Chondrocyte (in vitro differentiated cells): ENCODE results near the gene GRHL1. TPM values are rescaled to one million over a fixed set of nuclear protein-coding genes. Genes with fewer than 3 reads are reported as not detected.

Experiments used
- DNase-seq: peaks from one replicate; pipeline ENCODE4 v3.0.0; 2021; ENCODE audit warnings: mixed read lengths, low spot score
- H3K27ac Mint-ChIP-seq: one replicate; pipeline ENCODE4 v1.8.0; 2021; ENCODE audit warnings: mild to moderate bottlenecking, moderate library complexity, mixed read lengths; ENCODE audit not compliant: unreplicated experiment
- H3K27me3 Mint-ChIP-seq: 2 replicates; pipeline ENCODE4 v1.8.0; 2021; ENCODE audit warnings: low read depth, mixed read lengths
- H3K36me3 Mint-ChIP-seq: 2 replicates; pipeline ENCODE4 v1.8.0; 2021; ENCODE audit warnings: low read depth, mixed read lengths
- H3K4me1 Mint-ChIP-seq: 2 replicates; pipeline ENCODE4 v1.8.0; 2021; ENCODE audit warnings: low read depth, mild to moderate bottlenecking, mixed read lengths
- H3K4me3 Mint-ChIP-seq: one replicate; pipeline ENCODE4 v1.8.0; 2021; ENCODE audit warnings: mild to moderate bottlenecking, moderate library complexity, mixed read lengths; ENCODE audit not compliant: unreplicated experiment
- H3K9me3 Mint-ChIP-seq: 2 replicates; pipeline ENCODE4 v1.8.0; 2021; ENCODE audit warnings: low read depth, mixed read lengths
- CTCF ChIP-seq: fragments of 200-600 bp; sonication (generic); IDR thresholded peaks from 2 replicates; pipeline ENCODE4 v1.5.0; 2021; ENCODE audit warnings: antibody characterized with exemption, mild to moderate bottlenecking, moderate library complexity
- total RNA-seq: library from RNA; stranded (reverse); gene quantifications from 3 replicates; pipeline ENCODE4 v1.2.1, GENCODE V29; 2021

The GRHL1 gene
- total RNA-seq, 1 donor from 2014 or later = 0.42 TPM

DNA sequence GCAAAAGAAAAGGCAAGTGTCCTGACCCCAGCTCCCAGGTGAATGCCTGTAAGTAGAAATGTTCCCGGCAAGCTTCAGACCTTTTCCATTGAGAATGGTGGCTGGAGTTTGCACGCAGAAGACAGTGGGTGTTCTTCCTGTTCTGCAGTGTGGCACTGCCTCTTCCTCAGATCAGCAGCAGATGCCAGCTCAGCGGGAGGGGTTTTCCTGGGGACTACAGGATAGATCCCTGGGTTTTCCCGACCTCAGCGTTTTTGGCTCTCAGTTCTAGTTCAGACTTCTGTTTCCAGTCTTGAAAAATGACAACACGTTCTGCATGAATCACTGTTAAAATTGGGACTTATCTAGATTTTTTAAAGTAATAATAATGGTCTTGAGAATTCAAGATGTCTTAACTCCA is 39.2 kb downstream of the GRHL1 start:
- peak overlapping the region; percentile 68 for H3K27ac Mint-ChIP-seq
- H3K4me1 Mint-ChIP-seq = peaks cover 21% of the 10 kb centered on the region
- H3K9me3 Mint-ChIP-seq = no peaks in the 10 kb centered on the region
- no peaks in the 10 kb centered on the region for H3K27me3 Mint-ChIP-seq
- no peaks in the 10 kb centered on the region for H3K36me3 Mint-ChIP-seq
- peak overlapping the region; percentile 24 for H3K4me3 Mint-ChIP-seq
- no peak for DNase-seq
- TF ChIP-seq CTCF = no peak

DNA sequence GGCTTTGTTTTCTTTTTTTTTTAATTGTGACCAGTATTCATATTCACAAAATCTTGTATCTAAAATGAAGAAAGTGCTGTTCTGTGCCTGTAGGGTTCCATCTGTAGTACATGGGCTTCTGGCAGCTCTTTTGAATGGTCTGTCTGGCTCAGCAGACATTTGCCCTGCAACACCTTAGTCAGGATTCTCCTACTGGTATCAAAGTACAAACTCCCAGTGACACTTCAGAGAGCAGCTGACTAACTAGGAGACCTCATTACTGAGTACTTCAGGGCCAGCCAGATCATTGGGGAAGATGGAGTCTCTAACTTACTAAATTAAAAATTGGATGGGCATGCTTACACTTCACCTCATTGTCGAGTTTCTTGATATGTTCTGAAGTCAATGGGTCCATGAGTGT is 39.7 kb downstream of the GRHL1 start:
- peaks cover 21% of the 10 kb centered on the region for H3K4me1 Mint-ChIP-seq
- no peak for TF ChIP-seq CTCF
- peaks cover 1% of the 10 kb centered on the region for H3K27me3 Mint-ChIP-seq
- no peak for DNase-seq
- H3K9me3 Mint-ChIP-seq = no peaks in the 10 kb centered on the region
- no peaks in the 10 kb centered on the region for H3K36me3 Mint-ChIP-seq
- H3K4me3 Mint-ChIP-seq = no peak overlapping the region
- H3K27ac Mint-ChIP-seq = no peak overlapping the region

GRCh38 chr2:9991829-9992273 is 40.4 kb downstream of the GRHL1 start:
- H3K4me3 Mint-ChIP-seq = no peak overlapping the region
- peaks cover 21% of the 10 kb centered on the region for H3K4me1 Mint-ChIP-seq
- H3K9me3 Mint-ChIP-seq = no peaks in the 10 kb centered on the region
- H3K27ac Mint-ChIP-seq = peak overlapping the region; percentile 37
- H3K36me3 Mint-ChIP-seq = no peaks in the 10 kb centered on the region
- DNase-seq = no peak
- H3K27me3 Mint-ChIP-seq = peaks cover 1% of the 10 kb centered on the region
- TF ChIP-seq CTCF = no peak

DNA sequence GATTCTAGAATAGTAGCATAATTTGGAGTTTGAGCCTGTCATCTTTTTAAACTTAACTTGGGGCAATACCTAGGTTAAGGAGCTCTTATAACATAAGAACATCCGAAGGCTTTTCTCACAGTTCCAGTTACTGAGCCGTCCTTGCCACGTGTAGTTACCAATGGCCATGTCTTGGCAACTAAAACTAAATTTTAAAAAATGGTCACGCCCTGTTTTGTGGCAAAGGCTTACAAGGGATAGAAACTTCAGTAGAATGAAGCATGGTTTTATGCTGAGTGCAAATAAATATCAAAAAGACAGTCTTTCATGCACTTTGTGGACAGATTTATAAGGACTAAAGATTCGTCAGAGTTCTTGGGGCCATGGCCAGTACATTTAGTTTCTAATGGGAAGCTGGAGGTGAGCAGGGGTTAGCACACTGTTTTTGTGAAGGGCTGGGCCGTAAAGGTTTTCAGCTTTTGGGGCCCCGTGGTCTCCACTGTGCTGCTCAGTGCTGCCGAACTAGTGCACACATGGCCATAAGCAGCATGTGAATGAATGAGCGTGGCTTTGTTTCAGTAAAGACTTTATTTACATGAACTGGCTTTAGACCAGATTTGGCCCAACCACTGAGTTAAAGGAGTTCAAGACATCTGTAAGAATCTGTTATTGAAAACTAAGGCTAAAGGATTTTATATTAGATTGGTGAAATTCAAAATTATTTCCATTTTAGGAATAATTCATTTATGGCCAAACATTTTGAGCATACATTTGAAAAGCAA is 41.1 kb downstream of the GRHL1 start:
- Mint-ChIP-seq H3K27ac (no peak overlapping the region), H3K36me3 (no peaks in the 10 kb centered on the region), H3K9me3 (no peaks in the 10 kb centered on the region), H3K4me3 (no peak overlapping the region), H3K4me1 (peaks cover 21% of the 10 kb centered on the region), H3K27me3 (peaks cover 1% of the 10 kb centered on the region)
- DNase-seq = no peak
- TF ChIP-seq CTCF = no peak

- Mint-ChIP-seq H3K9me3 (no peaks in the 10 kb centered on the region), H3K4me1 (peaks cover 21% of the 10 kb centered on the region)
- DNase-seq = no peak
Observed at GRCh38 chr2:9993488-9994165, 42.1 kb downstream of the GRHL1 start.

More at GRCh38 chr2:9993488-9994165, 42.1 kb downstream of the GRHL1 start:
- Mint-ChIP-seq H3K36me3 (no peaks in the 10 kb centered on the region), H3K4me3 (no peak overlapping the region), H3K27ac (no peak overlapping the region), H3K27me3 (peaks cover 1% of the 10 kb centered on the region)
- TF ChIP-seq CTCF = no peak
